Mesothelial cell of epicardium (in vitro differentiated cells): ENCODE data around the gene AXIN1. TPM values are rescaled to one million over a fixed set of nuclear protein-coding genes. Genes with fewer than 3 reads are reported as not detected.

Experiments
- DNase-seq, 2 experiments: peaks; one replicate each; pipeline ENCODE4 v3.0.0; 2021; ENCODE audit warnings: low spot score in 2 of 2; ENCODE audit not compliant: unreplicated experiment in 2 of 2
- H3K27ac Mint-ChIP-seq: 2 replicates; pipeline ENCODE4 v1.8.0; 2021; ENCODE audit warnings: mixed read lengths
- H3K27me3 Mint-ChIP-seq: 2 replicates; pipeline ENCODE4 v1.8.0; 2021; ENCODE audit warnings: low read depth, mixed read lengths
- H3K36me3 Mint-ChIP-seq: 2 replicates; pipeline ENCODE4 v1.8.0; 2021; ENCODE audit warnings: mixed read lengths
- H3K4me1 Mint-ChIP-seq: 2 replicates; pipeline ENCODE4 v1.8.0; 2021; ENCODE audit warnings: mixed read lengths
- H3K4me3 Mint-ChIP-seq: 2 replicates; pipeline ENCODE4 v1.8.0; 2021; ENCODE audit warnings: mild to moderate bottlenecking, moderate library complexity, mixed read lengths
- H3K9me3 Mint-ChIP-seq: 2 replicates; pipeline ENCODE4 v1.8.0; 2021; ENCODE audit warnings: mixed read lengths
- total RNA-seq: library from RNA; stranded (reverse); gene quantifications from 3 replicates; pipeline ENCODE4 v1.2.1, GENCODE V29; 2021
- TF ChIP-seq, protein P1 (sequence below): fragments of 200-600 bp; sonication (generic); IDR thresholded peaks from one replicate; pipeline ENCODE4 v1.5.0; 2021; ENCODE audit warnings: antibody characterized with exemption; ENCODE audit not compliant: unreplicated experiment

Gene AXIN1
- total RNA-seq, 1 donor from 2014 or later, result 33.2 TPM

DNA sequence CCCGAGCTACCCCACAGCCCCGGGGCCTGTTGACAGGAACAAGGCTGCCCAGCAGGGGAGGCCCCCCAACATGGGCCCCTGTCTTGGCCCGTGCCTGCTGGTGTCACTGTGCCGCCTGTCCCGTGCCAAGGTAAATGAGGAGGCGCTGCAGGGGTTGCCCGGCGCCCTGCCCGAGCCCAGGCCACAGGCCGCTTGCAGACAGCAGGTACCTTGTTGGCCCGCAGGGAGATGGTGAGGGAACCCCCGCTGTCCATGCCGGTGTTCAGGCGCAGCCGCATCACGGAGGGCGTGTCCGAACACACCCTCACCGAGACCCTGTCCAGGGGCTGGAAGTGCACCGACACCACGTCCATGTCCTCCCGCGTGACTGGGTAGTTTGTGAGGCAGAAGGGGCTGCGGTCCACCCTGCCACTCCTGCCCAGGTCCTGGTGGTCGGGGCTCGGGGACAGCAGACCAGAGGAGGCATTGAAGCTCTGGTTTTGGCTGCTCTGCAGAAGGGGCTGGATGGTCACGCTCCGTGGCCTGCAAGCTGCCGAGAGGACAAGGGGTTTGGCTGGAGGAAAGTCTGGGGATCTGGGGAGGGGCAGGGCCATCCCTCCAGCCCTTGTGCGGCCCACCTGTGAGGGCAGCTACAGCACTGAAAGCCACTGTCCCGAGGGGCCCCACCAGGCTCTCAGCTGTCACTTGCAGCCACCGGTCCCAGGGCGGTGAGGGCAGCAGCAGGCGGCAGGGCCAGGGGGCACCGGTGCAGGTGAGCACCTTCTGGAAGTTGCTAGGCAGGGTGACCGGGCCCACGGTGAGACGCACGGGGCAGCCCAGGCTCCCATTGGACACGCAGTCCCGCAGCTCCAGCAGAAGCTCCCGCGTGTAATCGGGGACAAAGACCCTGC lies 23.6 kb upstream of the AXIN1 start:
- H3K9me3 Mint-ChIP-seq, result no peaks in the 10 kb centered on the region

DNA sequence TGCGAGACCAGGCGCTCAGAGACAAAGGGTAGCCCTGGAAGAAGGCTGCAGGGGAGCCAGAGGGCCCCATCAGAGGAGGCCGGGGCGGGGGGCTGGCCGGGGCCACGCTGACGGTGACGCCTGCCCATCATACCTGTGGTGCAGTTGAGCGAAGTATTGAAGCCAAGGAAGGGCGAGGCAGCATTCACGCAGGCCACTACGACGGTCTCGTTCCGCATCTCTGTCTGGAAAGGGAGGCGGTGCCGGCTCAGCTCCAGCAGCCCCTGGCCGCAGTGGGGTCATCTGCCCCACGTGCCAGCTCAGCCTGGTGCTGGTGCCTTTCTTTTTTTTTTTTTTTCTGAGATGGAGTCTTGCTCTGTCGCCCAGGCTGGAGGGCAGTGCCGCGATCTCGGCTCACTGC lies 22.7 kb upstream of the AXIN1 start:
- no peak overlapping the region for H3K4me3 Mint-ChIP-seq
- no peaks in the 10 kb centered on the region for H3K9me3 Mint-ChIP-seq
- peak in 1 of 2 experiments; percentile 18 for DNase-seq
- TF ChIP-seq, protein P1, sequence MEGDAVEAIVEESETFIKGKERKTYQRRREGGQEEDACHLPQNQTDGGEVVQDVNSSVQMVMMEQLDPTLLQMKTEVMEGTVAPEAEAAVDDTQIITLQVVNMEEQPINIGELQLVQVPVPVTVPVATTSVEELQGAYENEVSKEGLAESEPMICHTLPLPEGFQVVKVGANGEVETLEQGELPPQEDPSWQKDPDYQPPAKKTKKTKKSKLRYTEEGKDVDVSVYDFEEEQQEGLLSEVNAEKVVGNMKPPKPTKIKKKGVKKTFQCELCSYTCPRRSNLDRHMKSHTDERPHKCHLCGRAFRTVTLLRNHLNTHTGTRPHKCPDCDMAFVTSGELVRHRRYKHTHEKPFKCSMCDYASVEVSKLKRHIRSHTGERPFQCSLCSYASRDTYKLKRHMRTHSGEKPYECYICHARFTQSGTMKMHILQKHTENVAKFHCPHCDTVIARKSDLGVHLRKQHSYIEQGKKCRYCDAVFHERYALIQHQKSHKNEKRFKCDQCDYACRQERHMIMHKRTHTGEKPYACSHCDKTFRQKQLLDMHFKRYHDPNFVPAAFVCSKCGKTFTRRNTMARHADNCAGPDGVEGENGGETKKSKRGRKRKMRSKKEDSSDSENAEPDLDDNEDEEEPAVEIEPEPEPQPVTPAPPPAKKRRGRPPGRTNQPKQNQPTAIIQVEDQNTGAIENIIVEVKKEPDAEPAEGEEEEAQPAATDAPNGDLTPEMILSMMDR, result no peak
- peaks cover 14% of the 10 kb centered on the region for H3K4me1 Mint-ChIP-seq
- no peaks in the 10 kb centered on the region for H3K27me3 Mint-ChIP-seq
- no peak overlapping the region for H3K27ac Mint-ChIP-seq
- no peaks in the 10 kb centered on the region for H3K36me3 Mint-ChIP-seq

More for the DNA sequence above, 23.6 kb upstream of the AXIN1 start:
- Mint-ChIP-seq H3K27me3 (no peaks in the 10 kb centered on the region), H3K36me3 (no peaks in the 10 kb centered on the region), H3K4me1 (peaks cover 10% of the 10 kb centered on the region), H3K4me3 (no peak overlapping the region), H3K27ac (no peak overlapping the region)
- TF ChIP-seq, protein P1, result no peak
- peak in 1 of 2 experiments; percentile 25 for DNase-seq

DNA sequence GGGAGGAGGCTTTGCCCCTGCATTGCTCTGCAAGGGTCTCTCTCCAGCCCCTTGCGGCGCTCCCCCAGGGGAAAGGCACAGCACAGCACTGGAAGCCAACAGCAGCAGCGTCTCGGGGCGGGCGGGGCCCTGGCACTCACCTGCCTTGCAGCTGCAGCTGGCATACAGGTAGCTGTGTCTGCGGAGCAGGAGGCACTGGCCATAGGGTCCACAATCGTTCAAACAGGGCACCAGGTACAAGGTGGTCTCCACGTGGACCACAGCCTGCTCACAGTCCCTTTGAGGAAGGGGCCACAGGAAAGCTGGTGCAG lies 22.0 kb upstream of the AXIN1 start:
- no peak for DNase-seq
- TF ChIP-seq, protein P1, result no peak
- Mint-ChIP-seq H3K4me3 (no peak overlapping the region), H3K27me3 (no peaks in the 10 kb centered on the region), H3K4me1 (peaks cover 14% of the 10 kb centered on the region), H3K9me3 (no peaks in the 10 kb centered on the region), H3K27ac (no peak overlapping the region), H3K36me3 (no peaks in the 10 kb centered on the region)

DNA sequence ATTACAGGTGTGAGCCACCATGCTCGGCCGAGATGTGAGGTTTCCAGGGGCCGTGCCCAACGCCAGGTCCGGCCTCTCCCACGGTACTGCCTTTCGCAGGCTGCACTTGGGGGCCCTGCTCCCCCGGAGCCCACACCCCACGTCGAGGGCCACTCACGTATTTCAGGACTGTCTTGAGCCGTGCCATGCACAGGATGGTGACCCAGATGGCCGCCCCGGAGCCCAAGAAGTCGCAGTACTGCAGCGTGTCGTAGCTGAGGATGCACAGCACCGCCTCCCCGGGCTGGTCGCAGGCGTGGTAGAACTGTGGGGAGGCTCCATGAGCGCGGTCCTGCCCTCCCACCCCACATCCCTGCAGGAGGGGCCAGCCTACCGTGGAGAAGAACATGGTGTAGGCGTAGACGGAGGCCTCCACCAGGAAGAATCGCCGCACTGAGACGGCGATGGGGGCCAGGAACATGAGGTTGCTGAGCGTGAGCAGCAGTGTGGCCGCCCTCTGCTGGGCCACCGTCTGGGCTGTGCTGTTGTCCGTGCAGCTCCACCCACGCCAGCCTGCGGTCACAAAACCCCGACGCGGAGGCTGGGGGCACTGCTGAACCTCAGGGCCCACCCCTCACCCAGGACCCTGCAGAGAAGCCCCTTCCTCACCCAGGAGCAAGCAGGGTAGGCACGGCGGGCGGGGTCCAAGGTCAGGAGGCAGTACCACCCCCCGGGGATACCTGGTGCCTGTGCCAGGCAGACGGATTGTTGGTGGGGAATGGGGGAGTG lies 21.5 kb upstream of the AXIN1 start:
- TF ChIP-seq, protein P1, result no peak
- Mint-ChIP-seq H3K27me3 (no peaks in the 10 kb centered on the region), H3K27ac (no peak overlapping the region), H3K9me3 (no peaks in the 10 kb centered on the region), H3K36me3 (no peaks in the 10 kb centered on the region), H3K4me1 (peaks cover 11% of the 10 kb centered on the region), H3K4me3 (no peak overlapping the region)
- no peak for DNase-seq

DNA sequence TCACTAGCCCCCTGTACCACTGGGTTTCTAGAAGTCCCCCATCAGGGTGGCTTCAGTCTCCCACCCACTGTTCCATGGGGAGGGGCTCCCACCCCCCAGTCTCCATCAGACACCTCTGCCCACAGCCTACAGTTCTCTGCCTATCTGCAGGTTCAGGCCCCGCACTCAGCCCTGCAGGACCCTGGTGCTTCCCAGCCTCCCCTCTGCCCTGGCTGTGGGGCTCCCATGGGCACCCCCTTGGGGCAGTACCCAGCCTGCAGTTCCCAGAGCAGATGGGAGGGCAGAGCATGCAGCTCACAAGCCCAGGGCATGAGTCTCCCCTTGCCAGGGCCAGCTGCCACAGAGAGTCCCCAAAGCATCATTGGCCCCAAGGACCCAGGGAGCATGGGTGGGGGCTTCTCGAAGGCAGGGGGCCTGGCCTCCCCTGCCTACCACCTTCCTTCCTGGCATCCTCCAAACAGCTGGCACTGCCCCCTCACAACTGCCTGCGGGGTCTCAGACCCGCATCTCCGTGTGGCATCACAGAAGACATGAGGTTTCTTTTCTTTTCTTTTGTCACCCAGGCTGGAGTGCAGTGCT lies 20.6 kb upstream of the AXIN1 start:
- Mint-ChIP-seq H3K27me3 (no peaks in the 10 kb centered on the region), H3K27ac (no peak overlapping the region), H3K4me3 (no peak overlapping the region), H3K36me3 (no peaks in the 10 kb centered on the region), H3K4me1 (peaks cover 10% of the 10 kb centered on the region), H3K9me3 (no peaks in the 10 kb centered on the region)
- TF ChIP-seq, protein P1, result no peak
- no peak for DNase-seq
